Motor neuron (in vitro differentiated cells): ENCODE results near the gene BMP7. TPM values are rescaled to one million over a fixed set of nuclear protein-coding genes. Genes with fewer than 3 reads are reported as not detected.

Experiments
- ATAC-seq, 8 experiments: fragments of 200-7000 bp; cut with Tn5 transposase; replicated peaks in 6 of 8; 2 replicates each; pipeline ENCODE4 v1.8.0; 2021; ENCODE audit warnings: mild to moderate bottlenecking in 8 of 8, moderate library complexity in 8 of 8
- H3K27ac ChIP-seq, 2 donors: fragments of 250-450 bp; sonication (Bioruptor Pico); 2 replicates each; pipeline ENCODE4 v1.9.0; 2021; ENCODE audit warnings: antibody characterized with exemption in 2 of 2, mild to moderate bottlenecking in 2 of 2, moderate library complexity in 1 of 2
- H3K4me1 ChIP-seq, 2 donors: fragments of 250-450 bp; sonication (Bioruptor Pico); replicated peaks in 1 of 2; 2 replicates each; pipeline ENCODE4 v1.6.1; 2021; ENCODE audit warnings: antibody characterized with exemption in 2 of 2, mild to moderate bottlenecking in 2 of 2, moderate library complexity in 1 of 2
- H3K4me3 ChIP-seq, 5 donors: fragments of 250-450 bp; sonication (Bioruptor Pico); 2 replicates each; pipeline ENCODE4 v1.9.0; 2021; ENCODE audit warnings: antibody characterized with exemption in 5 of 5, mild to moderate bottlenecking in 5 of 5, moderate library complexity in 4 of 5
- WGBS, 10 experiments: fragments of 450-650 bp; shearing (Covaris generic); methylation state at CpG; one replicate each; pipeline ENCODE4 v1.0.0; 2022; 5-methylcytosine and 5-hydroxymethylcytosine counted together
- in situ Hi-C, 9 experiments: fragments of 400-800 bp; cut with MboI; loops; one replicate each; pipeline ENCODE4 v1.15.0; 2021; ENCODE audit warnings: low sequenced_read_pairs in 9 of 9, low pct_unique_long_range_greater_than_20kb in 2 of 9; ENCODE audit not compliant: unreplicated experiment in 9 of 9
- total RNA-seq, 8 experiments: library from RNA; unstranded; fragments of 300-600 nt; gene quantifications; 2 replicates each; pipeline versions ENCODE4 v1.2.3 to v1.2.4, GENCODE V29; 2022

The BMP7 gene
- total RNA-seq, 8 experiments from 2014 or later, result 0.15 to 39.6 (median 22.1) TPM; not detected in 1

- in situ Hi-C loops, result no loop called here
- Histone ChIP-seq H3K4me3 (no peak overlapping the region), H3K4me1 (no peaks in the 10 kb centered on the region), H3K27ac (no peak overlapping the region)
- ATAC-seq, result no peak
- 57 to 100% (median 72%) methylated on average over 2 to 7 of the region's 8 CpGs; no CpG with 5 or more reads in 1 of the 10 experiments for WGBS, 10 experiments
These were observed 126.9 kb downstream of the BMP7 start for GRCh38 chr20:57139342-57140093.

DNA sequence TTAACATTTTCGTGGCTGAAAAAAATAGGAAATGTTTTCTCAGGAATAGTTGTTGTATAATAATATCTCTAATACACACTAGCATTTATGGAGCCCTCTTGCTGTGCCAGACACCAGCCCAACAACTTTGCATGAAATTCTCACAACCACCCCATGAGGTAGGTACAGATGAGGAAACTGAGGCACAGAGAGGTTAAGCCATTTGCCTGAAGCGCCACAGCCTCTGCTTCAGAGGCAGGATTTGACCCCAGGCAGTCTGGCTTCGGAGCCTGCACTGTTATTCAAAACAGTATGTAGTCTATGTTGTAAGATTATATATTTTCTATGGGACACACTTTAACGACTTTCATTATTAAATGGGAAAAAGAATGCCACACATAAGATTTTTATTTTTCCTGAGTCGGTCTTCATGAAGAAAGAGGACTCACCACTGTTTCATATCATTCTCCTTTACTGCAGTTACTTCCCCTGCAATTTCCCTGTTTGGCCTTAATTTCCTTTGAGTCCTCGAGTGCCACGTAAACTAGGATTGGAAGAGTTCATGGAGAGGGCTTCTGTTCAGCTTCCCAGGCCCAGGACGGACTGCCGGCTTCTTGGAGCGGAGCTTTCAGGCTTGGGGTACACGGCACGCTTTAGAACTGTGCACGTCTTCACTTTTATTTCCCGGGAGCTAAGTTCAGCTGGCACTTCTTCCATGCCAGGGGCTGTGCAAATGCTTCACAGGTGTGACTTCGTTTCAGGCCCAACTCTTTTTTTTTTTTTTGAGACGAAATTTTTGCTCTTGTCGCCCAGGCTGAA lies 128.0 kb downstream of the BMP7 start:
- Histone ChIP-seq H3K27ac (no peak overlapping the region), H3K4me3 (no peak overlapping the region), H3K4me1 (peaks cover 0 to 8% of the 10 kb centered on the region in 2 donors)
- ATAC-seq, result no peak
- WGBS, 10 experiments, result 34 to 100% (median 80%) methylated on average over 1 to 14 of the region's 17 CpGs; no CpG with 5 or more reads in 1 of the 10 experiments
- in situ Hi-C loops, result no loop called here

DNA sequence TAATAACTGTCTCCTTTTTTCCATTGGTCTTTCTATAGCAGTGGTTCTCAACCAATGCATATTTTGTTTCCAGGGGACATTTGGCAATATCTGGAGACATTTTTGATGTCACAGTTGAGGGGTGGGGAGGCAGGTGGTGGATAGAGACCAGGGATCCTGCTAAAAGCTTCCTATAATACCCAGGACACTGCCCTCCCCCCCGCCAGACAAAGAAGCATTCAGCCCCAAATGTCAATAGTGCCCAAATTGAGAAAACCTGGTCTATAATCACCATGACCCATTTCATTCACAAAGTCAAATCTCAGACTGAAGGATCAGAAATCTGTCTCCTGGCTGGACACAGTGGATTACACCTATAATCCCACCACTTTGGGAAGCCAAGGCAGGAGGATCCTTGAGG lies 128.8 kb downstream of the BMP7 start:
- Histone ChIP-seq H3K27ac (no peak overlapping the region), H3K4me1 (peaks cover 0 to 11% of the 10 kb centered on the region in 2 donors), H3K4me3 (no peak overlapping the region)
- no peak for ATAC-seq
- 17 to 100% (median 73%) methylated on average over 1 of the region's 1 CpG; no CpG with 5 or more reads in 4 of the 10 experiments for WGBS, 10 experiments
- in situ Hi-C loops, result no loop called here

DNA sequence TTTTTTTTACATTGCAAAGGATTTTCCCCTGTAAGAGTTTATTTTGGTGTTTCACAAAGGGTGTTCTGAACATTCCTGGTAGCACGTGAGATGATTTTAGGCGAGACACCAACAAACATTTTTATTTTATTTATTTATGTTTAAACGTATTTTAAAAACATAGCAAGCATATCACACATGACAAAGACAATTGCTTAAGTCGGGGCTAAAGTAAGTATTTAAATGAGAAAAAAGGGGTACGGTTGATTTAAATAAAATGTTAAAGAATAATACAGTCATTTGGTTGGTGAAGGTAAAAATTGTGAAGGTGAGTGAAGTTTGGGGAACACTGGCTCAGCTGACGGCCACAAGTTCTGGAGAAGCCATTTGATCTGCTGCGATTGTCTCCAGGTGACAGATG lies 129.7 kb downstream of the BMP7 start:
- 22 to 97% (median 88%) methylated on average over 2 to 7 of the region's 7 CpGs for WGBS, 10 experiments
- Histone ChIP-seq H3K27ac (no peak overlapping the region), H3K4me3 (no peak overlapping the region), H3K4me1 (peaks cover 0 to 11% of the 10 kb centered on the region in 2 donors)
- no peak for ATAC-seq
- in situ Hi-C loops, result no loop called here

GRCh38 chr20:57135875-57136274 lies 130.6 kb downstream of the BMP7 start:
- WGBS, 10 experiments, result 17 to 89% (median 64%) methylated on average over 1 to 3 of the region's 6 CpGs; no CpG with 5 or more reads in 3 of the 10 experiments
- no peak overlapping the region for H3K4me3 ChIP-seq
- H3K4me1 ChIP-seq, result peaks cover 0 to 11% of the 10 kb centered on the region in 2 donors
- in situ Hi-C loops, result no loop called here
- no peak overlapping the region for H3K27ac ChIP-seq
- ATAC-seq, result no peak

DNA sequence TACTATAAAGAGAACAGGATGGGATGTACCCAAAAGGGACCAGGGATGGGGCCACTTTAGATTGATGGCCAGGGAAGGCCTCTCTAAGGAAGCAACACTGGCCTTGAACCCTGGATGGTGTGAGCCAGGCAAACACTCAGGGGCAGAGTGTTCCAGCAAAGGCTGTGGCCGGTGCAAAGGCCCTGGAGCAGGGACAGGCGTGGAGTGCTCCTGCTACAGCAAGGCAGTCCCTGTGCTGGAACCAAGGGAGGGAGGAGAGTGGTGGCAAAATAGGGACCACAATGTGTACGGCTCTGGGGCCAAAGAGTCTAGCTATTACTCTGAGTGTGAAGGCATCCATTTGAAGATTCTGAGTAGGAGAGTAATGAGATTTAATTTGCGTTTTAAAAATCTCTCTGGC lies 131.6 kb downstream of the BMP7 start:
- ATAC-seq, result no peak
- Histone ChIP-seq H3K4me1 (peaks cover 0 to 11% of the 10 kb centered on the region in 2 donors), H3K27ac (no peak overlapping the region), H3K4me3 (no peak overlapping the region)
- WGBS, 10 experiments, result 44 to 100% (median 97%) methylated on average over 2 to 3 of the region's 4 CpGs; no CpG with 5 or more reads in 4 of the 10 experiments
- in situ Hi-C loops, result no loop called here

GRCh38 chr20:57133926-57134650 lies 132.4 kb downstream of the BMP7 start:
- in situ Hi-C loops, result no loop called here
- peak in 5 of 8 experiments; percentile 78 to 95 (median 91) for ATAC-seq
- Histone ChIP-seq H3K4me3 (no peak overlapping the region), H3K4me1 (peaks cover 0 to 11% of the 10 kb centered on the region in 2 donors), H3K27ac (peak overlapping the region in 1 of 2 donors; percentile 74)
- WGBS, 10 experiments, result 0 to 100% (median 41%) methylated on average over 1 to 13 of the region's 14 CpGs

GRCh38 chr20:57131601-57132391 lies 134.6 kb downstream of the BMP7 start:
- H3K4me3 ChIP-seq, result no peak overlapping the region
- peaks cover 14 to 25% of the 10 kb centered on the region in 2 donors for H3K4me1 ChIP-seq
- 28 to 96% (median 87%) methylated on average over 4 to 11 of the region's 13 CpGs for WGBS, 10 experiments
- no peak overlapping the region for H3K27ac ChIP-seq
- ATAC-seq, result no peak
- in situ Hi-C loops, result no loop called here

DNA sequence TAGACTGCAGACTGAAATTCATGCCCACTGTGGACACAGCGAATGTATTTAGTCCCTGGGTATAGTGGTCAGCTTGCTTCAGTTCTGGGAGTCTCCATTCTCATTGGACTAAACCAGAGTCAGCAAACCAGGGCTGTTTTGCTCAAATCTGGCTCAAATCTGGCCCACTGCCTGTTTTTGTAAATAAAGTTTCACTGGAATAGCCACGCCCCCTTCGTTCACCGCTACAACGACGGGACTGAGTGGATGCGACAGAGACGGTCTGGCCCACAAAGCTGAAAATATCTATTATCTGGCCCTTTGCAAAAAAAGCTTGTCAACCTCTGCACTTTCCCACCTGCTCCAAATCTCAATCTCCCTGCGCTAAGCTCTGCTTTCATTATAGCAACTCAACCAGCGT lies 135.4 kb downstream of the BMP7 start:
- peaks cover 18 to 28% of the 10 kb centered on the region in 2 donors for H3K4me1 ChIP-seq
- no peak overlapping the region for H3K27ac ChIP-seq
- WGBS, 10 experiments, result 50 to 100% (median 83%) methylated on average over 1 to 10 of the region's 10 CpGs; no CpG with 5 or more reads in 3 of the 10 experiments
- in situ Hi-C loops, result no loop called here
- no peak overlapping the region for H3K4me3 ChIP-seq
- ATAC-seq, result no peak

- 0 to 100% (median 87%) methylated on average over 1 to 11 of the region's 13 CpGs for WGBS, 10 experiments
- ATAC-seq, result no peak
- peaks cover 18 to 28% of the 10 kb centered on the region in 2 donors for H3K4me1 ChIP-seq
- in situ Hi-C loops, result no loop called here
- H3K27ac ChIP-seq, result no peak overlapping the region
- no peak overlapping the region for H3K4me3 ChIP-seq
These were observed 136.2 kb downstream of the BMP7 start for GRCh38 chr20:57130160-57130772.

DNA sequence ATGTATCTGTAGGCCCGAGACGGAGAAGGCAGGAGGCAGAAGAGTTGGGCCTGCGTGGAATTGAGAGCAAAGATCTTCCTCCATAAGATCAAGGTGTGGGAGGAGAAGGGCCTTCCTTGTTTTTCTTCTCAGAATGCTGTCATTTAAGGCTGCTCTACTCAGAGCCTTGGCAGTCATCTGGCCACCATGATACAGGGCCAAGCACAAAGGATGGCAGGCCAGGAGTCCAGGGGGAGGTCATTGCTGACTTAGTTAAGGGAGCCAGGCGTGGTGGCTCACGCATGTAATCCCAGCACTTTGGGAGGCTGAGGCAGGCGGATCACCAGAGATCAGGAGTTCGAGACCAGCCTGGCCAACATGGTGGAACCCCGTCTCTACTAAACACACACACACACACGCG lies 137.1 kb downstream of the BMP7 start:
- no peak overlapping the region for H3K4me3 ChIP-seq
- whole genome bisulfite sequencing, 10 experiments, result 80 to 100% (median 97%) methylated on average over 1 to 5 of the region's 10 CpGs; no CpG with 5 or more reads in 2 of the 10 experiments
- no peak overlapping the region for H3K27ac ChIP-seq
- H3K4me1 ChIP-seq, result peaks cover 18 to 27% of the 10 kb centered on the region in 2 donors
- no peak for ATAC-seq
- in situ Hi-C loops, result no loop called here
